Bronchial epithelial cell (primary cell): Measurements from ENCODE around the gene BTG1. TPM values are rescaled to one million over a fixed set of nuclear protein-coding genes. Genes with fewer than 3 reads are reported as not detected.

Experiments
- DNase-seq: peaks from one replicate; pipeline ENCODE4 v3.0.0-alpha.2; 2010; ENCODE audit warnings: low read depth
- FAIRE-seq: peaks from 2 replicates; lab custom pipeline; 2011; peaks lifted over from hg19 to GRCh38; lab: Jason Lieb, UNC
- H3K27me3 ChIP-seq: 2 replicates; pipeline ENCODE4 v1.5.1; 2011; ENCODE audit warnings: low read length; ENCODE audit not compliant: control insufficient read depth, insufficient read depth
- H3K36me3 ChIP-seq: 2 replicates; pipeline ENCODE4 v1.5.1; 2011; ENCODE audit warnings: low read length; ENCODE audit not compliant: control insufficient read depth, insufficient read depth
- H3K4me3 ChIP-seq: 2 replicates; pipeline ENCODE4 v1.5.1; 2011; ENCODE audit warnings: mild to moderate bottlenecking, low read depth, low read length, control low read depth
- total RNA-seq: library from RNA; depleted of rRNA; stranded (reverse); fragments of >200 nt; gene quantifications from 2 replicates; pipeline ENCODE4 v1.2.1, GENCODE V29; 2014
- TF ChIP-seq, protein P1 (sequence below): IDR thresholded peaks from 2 replicates; pipeline ENCODE4 v1.5.1; 2011; ENCODE audit warnings: mild to moderate bottlenecking, moderate library complexity, low read length, control low read depth, inconsistent platforms; ENCODE audit not compliant: insufficient read depth, severe bottlenecking

The BTG1 gene, protein sequence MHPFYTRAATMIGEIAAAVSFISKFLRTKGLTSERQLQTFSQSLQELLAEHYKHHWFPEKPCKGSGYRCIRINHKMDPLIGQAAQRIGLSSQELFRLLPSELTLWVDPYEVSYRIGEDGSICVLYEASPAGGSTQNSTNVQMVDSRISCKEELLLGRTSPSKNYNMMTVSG
- 10.9 and 14.7 TPM in 2 replicates for total RNA-seq

DNA sequence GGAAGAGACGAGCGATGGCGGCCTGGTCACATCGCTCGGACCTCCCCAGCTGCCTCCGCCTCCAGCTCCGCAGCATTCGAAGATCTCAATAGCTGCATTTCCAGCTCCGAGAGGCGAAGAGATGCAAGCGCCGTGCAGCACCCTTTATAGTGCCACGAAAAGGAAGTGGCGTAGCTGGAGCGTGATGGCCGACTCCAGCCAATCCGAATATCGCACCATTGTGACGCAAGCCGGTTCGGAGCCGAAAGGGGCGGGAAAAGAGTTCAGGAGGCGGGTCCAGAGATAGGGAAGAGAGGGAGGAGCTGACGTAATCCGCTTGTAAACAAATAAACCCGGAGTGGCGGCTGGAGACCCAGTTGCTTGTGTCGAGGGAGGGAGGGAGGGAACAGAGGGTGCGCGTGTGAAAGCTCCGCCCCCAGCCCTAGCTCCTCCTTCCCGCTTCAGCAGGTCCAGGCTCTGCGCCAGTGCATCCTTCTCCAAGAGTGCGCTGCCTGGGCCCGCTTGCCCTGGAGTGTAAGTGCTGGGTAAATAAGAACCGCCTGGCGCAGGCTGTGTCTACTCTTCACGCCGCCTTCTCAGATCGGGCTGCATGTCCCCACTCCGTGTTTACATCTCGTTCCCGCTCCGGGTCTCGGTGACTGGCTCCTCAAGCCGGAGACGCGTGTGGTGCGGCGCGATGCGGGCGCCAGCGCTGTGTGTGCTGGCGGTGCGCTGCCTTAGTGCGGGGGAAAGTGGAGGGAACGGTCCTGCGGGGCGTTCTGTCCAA, at the start of gene BTG1:
BTG1 (minus strand) TSS at position 116 of the 766 bp plus-strand sequence. CDS start 311 bp downstream, outside the sequence.
- TF ChIP-seq, protein P1, sequence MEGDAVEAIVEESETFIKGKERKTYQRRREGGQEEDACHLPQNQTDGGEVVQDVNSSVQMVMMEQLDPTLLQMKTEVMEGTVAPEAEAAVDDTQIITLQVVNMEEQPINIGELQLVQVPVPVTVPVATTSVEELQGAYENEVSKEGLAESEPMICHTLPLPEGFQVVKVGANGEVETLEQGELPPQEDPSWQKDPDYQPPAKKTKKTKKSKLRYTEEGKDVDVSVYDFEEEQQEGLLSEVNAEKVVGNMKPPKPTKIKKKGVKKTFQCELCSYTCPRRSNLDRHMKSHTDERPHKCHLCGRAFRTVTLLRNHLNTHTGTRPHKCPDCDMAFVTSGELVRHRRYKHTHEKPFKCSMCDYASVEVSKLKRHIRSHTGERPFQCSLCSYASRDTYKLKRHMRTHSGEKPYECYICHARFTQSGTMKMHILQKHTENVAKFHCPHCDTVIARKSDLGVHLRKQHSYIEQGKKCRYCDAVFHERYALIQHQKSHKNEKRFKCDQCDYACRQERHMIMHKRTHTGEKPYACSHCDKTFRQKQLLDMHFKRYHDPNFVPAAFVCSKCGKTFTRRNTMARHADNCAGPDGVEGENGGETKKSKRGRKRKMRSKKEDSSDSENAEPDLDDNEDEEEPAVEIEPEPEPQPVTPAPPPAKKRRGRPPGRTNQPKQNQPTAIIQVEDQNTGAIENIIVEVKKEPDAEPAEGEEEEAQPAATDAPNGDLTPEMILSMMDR: no peak
- H3K36me3 ChIP-seq: no peaks in the 10 kb centered on the region
- DNase-seq (peak; percentile 98), FAIRE-seq (peak; percentile 77)
- peak within 1 kb of the TSS; percentile 98 for H3K4me3 ChIP-seq
- H3K27me3 ChIP-seq: no peaks in the 10 kb centered on the region

DNA sequence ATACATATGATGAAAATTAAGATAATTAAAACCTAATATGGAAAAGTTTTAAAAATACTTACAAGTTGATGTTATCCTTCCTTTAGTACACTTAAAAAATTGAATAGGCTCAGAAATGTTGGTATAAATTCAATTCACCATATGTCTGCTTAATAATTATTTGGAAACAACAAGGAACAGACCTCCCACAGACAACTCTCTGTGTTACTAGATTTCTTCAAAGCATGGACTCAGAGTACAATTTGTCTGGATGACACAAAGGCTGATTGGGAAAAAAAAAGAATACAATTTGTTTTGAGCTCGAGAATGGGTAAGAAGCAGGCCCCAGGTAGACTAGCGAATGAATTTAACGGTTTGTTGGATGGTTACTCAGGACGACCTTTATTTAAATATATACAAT, 48.9 kb upstream of the BTG1 start:
- Histone ChIP-seq H3K36me3 (no peaks in the 10 kb centered on the region), H3K27me3 (no peaks in the 10 kb centered on the region), H3K4me3 (no peak overlapping the region)
- no peak for DNase-seq
- TF ChIP-seq, protein P1: no peak
- FAIRE-seq: no peak

DNA sequence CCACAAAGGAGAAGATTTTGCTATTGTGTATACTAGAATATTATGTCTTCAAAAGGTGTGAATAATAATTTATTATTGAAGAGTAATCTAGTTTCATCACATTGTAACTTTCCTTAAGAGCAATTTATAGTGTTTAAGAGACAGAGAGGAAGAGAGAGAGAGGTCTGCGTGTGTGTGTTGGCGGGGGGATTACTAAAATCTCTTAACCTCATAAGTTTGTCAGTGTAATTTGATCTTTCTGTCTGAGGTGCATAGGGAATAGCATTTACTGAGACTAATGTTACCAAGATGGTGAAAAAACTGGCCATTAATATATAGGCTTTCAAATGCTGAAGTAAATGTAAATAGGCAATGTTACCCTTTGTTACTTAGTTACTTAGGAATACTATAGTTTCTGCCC, 48.2 kb upstream of the BTG1 start:
- FAIRE-seq (no peak), DNase-seq (no peak)
- TF ChIP-seq, protein P1: no peak
- H3K4me3 ChIP-seq: no peak overlapping the region
- no peaks in the 10 kb centered on the region for H3K36me3 ChIP-seq
- H3K27me3 ChIP-seq: no peaks in the 10 kb centered on the region

DNA sequence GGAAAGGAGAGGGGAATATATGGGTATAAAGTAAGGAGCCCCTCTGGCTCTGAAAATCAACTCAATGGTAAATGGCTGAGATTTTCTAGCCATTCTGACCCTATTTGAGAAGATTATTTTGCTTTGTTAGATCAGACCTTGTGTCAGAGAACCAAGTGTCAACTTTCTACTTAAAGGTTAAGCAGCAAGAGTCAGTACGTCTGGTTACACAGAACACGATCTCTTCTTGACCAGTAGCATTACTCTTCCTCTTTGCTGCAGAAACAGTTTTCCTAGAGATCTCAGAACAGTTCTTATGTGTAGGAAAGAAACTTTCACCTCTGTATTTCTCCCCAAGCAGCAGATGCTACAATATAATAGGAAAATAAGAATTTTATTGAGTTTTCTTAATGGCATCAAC, 47.4 kb upstream of the BTG1 start:
- DNase-seq (no peak), FAIRE-seq (no peak)
- TF ChIP-seq, protein P1: no peak
- Histone ChIP-seq H3K27me3 (no peaks in the 10 kb centered on the region), H3K36me3 (no peaks in the 10 kb centered on the region), H3K4me3 (no peak overlapping the region)

DNA sequence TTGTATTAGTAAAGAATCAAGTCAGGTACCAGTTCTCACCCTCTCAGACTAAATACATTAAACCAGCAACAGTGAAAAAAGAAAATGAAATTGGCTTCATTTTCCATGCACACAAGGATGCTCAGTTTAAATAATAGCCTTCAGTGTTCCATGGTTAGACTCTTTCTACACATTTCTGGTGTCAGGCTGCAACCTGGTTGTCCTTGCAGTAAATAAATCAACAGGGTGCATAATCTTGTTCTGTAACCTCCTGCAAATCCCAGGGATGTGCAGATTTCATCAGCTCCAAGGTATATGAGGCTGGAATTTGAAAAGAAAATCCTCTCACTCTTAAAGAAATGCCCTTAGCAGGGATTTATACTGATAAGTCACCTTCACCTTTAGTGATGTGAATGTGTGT, 46.7 kb upstream of the BTG1 start:
- FAIRE-seq: peak; percentile 72
- TF ChIP-seq, protein P1: no peak
- no peak overlapping the region for H3K4me3 ChIP-seq
- H3K27me3 ChIP-seq: no peaks in the 10 kb centered on the region
- H3K36me3 ChIP-seq: no peaks in the 10 kb centered on the region
- DNase-seq: no peak
